Cardiac muscle cell (in vitro differentiated cells and primary cell): ENCODE measurements around the gene KCNIP3. TPM values are rescaled to one million over a fixed set of nuclear protein-coding genes. Genes with fewer than 3 reads are reported as not detected.

ENCODE experiments used
- DNase-seq, 2 donors: peaks; one replicate each; pipeline versions ENCODE4 v3.0.0 to v3.0.0-alpha.2; 2010 to 2017; ENCODE audit warnings: low read depth in 1 of 2, low spot score in 1 of 2
- H3K27ac ChIP-seq: fragments of 200-600 bp; sonication (generic); 2 replicates; pipeline ENCODE4 v1.5.1; 2016
- H3K27me3 ChIP-seq: fragments of 200-600 bp; sonication (generic); 2 replicates; pipeline ENCODE4 v1.6.0; 2016; ENCODE audit warnings: control low read depth
- H3K36me3 ChIP-seq: fragments of 200-600 bp; sonication (generic); 2 replicates; pipeline ENCODE4 v1.5.1; 2016; ENCODE audit warnings: control low read depth
- H3K4me1 ChIP-seq: fragments of 200-600 bp; sonication (generic); 2 replicates; pipeline ENCODE4 v1.8.1; 2017; ENCODE audit warnings: low read depth, mild to moderate bottlenecking, mixed run types
- H3K4me3 ChIP-seq: fragments of 200-600 bp; sonication (generic); 2 replicates; pipeline ENCODE4 v1.5.1; 2016; ENCODE audit warnings: mild to moderate bottlenecking
- H3K9me3 ChIP-seq: fragments of 200-600 bp; sonication (generic); 2 replicates; pipeline ENCODE4 v1.5.1; 2017; ENCODE audit warnings: low read depth, mild to moderate bottlenecking, control low read depth
- polyA plus RNA-seq: library from polyadenylated mRNA; unstranded; fragments of >200 nt; fragmentation: Nextera tagmentation; extraction: Ambion mirVana; gene quantifications from 2 replicates; pipeline ENCODE4 v1.2.1, GENCODE V29; 2016
- total RNA-seq: library from RNA; depleted of rRNA; stranded (reverse); fragments of >200 nt; gene quantifications from 2 replicates; pipeline ENCODE4 v1.2.3, GENCODE V29; 2016
- TF ChIP-seq, protein P1 (sequence below): IDR thresholded peaks from 2 replicates; pipeline ENCODE4 v1.5.1; 2012; ENCODE audit warnings: low read depth, mild to moderate bottlenecking, low read length

Gene KCNIP3
- total and polyA plus RNA-seq, 2 experiments from 2014 or later = 1.2 to 5.2 TPM

DNA sequence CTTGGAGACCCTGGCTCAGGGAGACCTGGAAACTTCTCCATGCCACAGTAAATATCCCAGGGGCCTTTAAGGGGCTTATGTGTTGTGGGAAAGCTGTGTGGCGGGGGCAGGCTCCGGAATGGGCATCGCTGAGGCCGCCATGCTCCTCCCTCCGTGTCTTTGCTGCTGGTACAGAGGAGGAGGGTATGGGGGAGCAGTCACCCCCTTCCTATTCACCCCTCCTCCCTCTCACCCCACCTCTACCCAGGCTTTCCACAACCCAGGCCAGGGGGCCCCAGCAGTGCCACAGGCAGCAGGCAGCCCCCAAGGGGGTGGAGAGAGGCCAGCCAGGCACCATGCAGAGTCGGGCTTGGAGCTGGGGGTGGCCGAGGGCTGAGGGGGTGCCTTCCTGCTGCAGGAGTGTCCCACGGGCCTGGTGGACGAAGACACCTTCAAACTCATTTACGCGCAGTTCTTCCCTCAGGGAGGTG is 77.3 kb downstream of the KCNIP3 start:
- Histone ChIP-seq H3K9me3 (no peaks in the 10 kb centered on the region), H3K4me3 (no peak overlapping the region), H3K27ac (no peak overlapping the region), H3K36me3 (no peaks in the 10 kb centered on the region), H3K27me3 (no peaks in the 10 kb centered on the region), H3K4me1 (no peaks in the 10 kb centered on the region)
- TF ChIP-seq, protein P1, sequence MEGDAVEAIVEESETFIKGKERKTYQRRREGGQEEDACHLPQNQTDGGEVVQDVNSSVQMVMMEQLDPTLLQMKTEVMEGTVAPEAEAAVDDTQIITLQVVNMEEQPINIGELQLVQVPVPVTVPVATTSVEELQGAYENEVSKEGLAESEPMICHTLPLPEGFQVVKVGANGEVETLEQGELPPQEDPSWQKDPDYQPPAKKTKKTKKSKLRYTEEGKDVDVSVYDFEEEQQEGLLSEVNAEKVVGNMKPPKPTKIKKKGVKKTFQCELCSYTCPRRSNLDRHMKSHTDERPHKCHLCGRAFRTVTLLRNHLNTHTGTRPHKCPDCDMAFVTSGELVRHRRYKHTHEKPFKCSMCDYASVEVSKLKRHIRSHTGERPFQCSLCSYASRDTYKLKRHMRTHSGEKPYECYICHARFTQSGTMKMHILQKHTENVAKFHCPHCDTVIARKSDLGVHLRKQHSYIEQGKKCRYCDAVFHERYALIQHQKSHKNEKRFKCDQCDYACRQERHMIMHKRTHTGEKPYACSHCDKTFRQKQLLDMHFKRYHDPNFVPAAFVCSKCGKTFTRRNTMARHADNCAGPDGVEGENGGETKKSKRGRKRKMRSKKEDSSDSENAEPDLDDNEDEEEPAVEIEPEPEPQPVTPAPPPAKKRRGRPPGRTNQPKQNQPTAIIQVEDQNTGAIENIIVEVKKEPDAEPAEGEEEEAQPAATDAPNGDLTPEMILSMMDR = no peak
- no peak for DNase-seq

DNA sequence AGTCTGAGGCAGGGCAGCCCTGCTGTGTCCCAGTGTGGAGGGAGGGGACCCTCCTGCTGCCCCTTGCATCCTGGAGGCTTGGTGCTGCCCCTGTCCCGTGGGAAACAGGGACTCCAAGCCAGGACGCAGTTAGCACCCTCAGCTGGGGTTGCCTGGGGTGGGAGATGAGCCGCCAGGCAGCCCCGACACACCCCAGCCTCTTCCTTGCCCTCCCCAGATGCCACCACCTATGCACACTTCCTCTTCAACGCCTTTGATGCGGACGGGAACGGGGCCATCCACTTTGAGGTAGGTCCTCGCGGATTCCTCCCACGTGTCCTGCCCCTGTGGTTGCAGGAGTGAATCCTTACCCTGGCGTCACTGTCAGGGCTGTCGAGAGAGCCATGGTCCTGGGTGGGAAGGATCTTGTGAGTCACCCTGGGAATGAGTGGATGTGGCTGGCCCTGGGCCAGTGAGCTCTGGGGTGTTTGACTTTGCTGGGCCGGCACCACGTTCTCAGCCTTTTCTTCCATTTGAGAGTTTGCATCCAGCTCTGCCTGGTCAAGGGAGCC is 77.8 kb downstream of the KCNIP3 start:
- H3K9me3 ChIP-seq = no peaks in the 10 kb centered on the region
- no peaks in the 10 kb centered on the region for H3K27me3 ChIP-seq
- DNase-seq = peak in 1 of 2 donors; percentile 14
- no peaks in the 10 kb centered on the region for H3K36me3 ChIP-seq
- TF ChIP-seq, protein P1 = no peak
- no peaks in the 10 kb centered on the region for H3K4me1 ChIP-seq
- no peak overlapping the region for H3K4me3 ChIP-seq
- H3K27ac ChIP-seq = no peak overlapping the region

DNA sequence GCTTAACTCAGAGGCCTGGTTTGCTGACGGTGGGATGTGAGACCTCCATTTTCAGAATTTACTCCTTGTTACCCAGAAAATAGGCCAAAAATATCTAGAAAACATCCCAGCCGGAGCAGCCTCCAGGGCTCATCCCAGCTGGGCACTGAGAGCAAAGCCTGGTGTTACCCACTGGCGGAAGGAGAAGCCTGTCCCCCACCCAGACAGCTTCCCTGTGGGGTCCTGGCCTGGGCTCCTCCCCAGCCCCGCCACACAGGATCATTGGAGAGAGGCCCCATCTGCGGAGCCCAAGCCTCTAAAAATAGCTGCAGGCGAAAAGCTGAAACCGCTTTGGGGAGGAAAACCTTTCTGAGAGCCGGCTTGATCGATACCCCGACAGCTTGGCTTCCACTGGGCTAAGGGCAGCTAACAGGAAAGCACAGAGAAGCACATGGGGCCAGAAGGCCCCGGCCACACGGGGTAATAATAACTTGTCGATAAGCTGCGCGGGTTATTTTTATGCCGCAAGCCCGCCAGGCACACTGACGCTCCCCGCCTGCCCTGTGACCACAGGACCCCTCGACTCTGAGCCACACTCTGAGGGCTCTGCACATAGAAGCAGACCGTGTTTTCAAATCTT is 78.5 kb downstream of the KCNIP3 start:
- no peak for DNase-seq
- H3K4me3 ChIP-seq = no peak overlapping the region
- no peak overlapping the region for H3K27ac ChIP-seq
- TF ChIP-seq, protein P1 = no peak
- H3K27me3 ChIP-seq = no peaks in the 10 kb centered on the region
- H3K36me3 ChIP-seq = no peaks in the 10 kb centered on the region
- H3K9me3 ChIP-seq = no peaks in the 10 kb centered on the region
- no peaks in the 10 kb centered on the region for H3K4me1 ChIP-seq

DNA sequence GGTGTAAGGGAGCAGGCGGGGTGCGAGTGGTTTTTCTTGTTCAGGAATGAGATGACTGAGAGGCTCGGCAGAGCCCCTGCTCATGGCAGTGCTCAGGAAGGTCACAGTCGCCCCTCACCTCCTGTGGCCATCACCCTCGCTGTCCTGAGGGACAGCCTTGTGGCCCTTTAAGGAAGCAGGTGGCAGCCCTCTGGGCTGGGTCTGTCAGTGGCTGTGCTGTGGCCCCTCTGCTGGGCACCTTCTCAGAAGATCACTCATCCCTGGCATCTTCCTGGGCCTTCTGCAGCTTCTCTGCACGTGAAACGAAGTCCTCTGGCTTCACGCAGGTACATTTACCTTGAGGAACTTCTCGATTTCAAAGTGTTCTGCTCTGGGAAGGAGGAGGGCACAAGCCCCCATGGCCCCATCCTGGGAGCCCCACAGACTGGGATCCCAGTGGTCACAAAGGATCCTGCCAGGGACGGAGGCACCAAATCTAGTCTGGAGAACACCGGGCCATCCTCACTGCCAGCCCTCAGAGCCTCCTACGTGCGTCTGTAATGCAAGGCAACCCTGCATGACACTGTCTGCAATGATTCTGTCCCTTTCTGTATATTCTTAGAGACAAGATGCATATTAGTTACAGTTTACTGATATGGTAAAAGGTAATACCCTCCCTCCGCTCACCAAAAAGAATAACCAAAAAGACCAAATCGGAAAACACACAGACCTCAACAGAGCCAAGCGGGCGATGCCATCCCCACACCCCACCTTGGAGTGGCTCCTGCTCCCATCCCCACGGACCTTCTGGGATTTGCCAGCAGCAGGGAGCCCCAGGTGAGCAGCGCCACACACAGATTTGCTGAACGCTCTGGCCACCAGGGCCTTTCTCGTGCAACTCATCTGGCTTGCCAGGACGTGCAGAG is 79.4 kb downstream of the KCNIP3 start:
- no peak for DNase-seq

More for the DNA sequence above, 79.4 kb downstream of the KCNIP3 start:
- Histone ChIP-seq H3K27ac (no peak overlapping the region), H3K9me3 (no peaks in the 10 kb centered on the region), H3K27me3 (no peaks in the 10 kb centered on the region), H3K4me1 (no peaks in the 10 kb centered on the region), H3K36me3 (no peaks in the 10 kb centered on the region), H3K4me3 (no peak overlapping the region)
- TF ChIP-seq, protein P1 = no peak
